HG03097 (cell line): ENCODE results near the gene CRELD2.

Source experiments
- ATAC-seq: cut with Tn5 transposase; IDR thresholded peaks from one replicate; pipeline ENCODE4 v1.9.1; 2021; ENCODE audit not compliant: unreplicated experiment, low FRiP score

CRELD2 gene

DNA sequence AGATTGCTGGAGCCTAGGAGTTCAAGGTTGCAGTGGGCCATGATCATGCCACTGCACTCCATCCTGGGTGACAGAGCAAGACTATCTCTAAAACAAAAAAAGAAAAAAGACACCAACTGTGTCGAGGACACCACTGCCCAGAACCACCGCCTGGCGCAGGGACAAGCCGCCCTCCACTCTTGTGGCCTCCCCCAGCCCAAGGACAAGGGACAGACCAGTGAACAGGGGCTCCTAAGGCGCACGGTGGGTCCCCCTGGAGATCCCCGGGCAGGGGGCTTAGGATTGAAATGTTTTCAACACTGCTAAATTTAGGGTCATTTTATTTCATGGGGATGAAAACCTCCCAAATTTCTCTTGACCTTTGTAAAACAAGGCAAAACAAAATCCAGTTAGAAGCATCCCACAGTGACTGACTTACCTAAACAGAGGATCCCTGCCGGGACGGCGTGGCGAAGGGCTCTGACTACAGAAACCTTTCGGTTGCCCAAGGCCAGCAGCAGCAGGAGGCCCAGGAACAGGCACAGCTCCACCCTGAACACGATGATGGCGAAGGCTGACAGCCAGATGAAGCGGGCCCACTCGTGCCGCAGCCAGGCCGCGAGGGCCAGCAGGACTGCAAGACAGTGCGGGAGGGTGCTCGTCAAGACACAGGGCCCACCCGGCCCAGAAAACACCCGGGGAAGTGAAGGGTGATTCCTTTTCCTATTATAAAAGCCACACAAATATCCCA lies 8.8 kb upstream of the CRELD2 start:
- no peak for ATAC-seq

DNA sequence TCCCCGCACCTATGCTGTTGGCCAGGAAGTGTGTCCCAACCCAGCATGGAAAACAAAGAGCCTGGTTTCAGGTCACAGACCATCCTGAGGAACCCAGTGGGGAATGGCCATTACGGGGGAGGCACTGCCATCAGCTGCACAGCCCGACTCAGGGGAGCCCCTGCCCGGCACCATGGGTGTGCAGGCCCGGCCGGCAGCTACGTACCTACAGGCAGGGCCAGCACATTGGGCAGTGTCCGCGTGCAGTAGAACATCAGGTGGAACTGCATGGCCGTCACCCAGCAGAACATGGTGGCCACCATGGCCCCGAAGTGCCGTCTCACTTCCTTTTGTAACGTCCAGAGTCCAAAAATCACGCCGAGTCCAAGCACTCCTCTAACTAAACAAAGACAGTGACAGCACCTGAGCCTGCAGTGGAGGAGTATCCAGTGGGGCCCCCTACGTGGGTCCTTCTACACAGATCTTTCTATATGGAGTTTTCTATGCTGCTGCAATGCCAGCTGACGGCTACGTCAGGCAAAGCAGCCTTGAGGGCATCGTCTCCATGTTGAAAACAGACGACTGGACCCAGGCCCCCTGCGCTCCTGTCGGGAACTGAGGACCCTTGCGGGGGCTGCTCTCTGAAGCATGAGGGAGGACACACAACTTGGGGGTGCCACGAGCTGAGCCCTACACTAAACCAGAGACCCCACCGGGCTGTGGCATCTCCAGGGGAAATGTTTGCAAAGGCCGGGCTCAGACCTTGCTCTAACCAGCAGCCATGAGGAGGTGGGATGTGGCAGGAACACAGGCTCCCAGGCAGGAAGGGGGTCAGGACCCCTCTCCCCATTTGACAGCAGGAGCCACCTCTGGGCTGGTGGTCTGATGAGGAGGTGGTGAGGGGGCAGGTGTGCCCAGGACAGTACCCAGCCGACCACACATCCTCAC lies 7.9 kb upstream of the CRELD2 start:
- no peak for ATAC-seq

DNA sequence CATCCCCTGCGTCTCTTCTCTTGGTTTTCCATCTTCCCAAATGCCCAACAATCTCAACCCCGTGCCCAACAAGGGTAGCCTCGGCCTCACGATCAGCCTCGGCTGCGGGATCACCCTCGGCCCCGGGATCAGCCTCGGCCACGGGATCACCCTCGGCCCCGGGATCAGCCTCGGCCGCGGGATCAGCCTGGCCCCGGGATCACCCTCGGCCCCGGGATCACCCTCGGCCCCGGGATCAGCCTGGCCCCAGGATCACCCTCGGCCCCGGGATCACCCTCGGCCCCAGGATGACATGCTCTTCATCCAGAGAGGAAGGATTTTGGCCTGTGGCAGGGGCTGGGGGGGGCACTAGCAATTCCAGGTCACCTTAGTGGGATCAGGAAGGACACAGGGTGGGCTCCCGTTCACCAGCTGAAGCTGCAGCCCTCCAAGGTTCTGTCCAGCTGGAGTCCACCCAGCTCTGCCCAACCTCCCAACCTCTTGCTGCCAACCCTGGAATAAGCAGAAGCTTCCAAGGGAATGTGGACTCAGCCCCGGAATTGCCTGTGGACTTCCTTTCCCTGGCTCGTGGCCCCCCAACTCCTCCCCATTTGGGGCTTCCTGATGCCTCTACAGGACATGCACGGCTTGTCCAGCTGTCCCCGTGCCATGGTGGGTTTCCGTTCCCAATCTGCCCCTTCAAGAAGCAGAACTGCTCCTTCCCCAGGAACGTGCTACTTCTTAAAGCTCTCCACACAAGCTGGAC lies 6.4 kb upstream of the CRELD2 start:
- no peak for ATAC-seq

DNA sequence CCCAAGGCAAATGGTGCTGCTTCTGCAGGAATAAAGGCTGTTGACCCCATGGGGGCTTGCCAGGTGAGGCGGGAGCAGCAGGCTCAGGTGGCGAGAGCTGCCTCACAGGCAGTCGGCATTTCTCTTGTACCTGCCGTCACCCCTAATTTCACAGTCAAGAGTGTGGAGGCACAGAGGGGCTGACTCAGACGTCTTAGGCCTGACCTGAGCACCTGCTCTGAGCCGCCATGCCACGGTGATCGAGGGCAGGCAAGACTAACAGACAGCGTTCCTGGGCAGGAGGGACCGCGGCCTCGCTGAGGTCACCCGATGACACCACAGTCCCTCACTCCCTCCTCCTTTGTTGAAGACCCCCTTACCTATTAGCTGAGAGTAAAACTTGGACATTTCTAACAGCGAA lies 5.4 kb upstream of the CRELD2 start:
- ATAC-seq = no peak

DNA sequence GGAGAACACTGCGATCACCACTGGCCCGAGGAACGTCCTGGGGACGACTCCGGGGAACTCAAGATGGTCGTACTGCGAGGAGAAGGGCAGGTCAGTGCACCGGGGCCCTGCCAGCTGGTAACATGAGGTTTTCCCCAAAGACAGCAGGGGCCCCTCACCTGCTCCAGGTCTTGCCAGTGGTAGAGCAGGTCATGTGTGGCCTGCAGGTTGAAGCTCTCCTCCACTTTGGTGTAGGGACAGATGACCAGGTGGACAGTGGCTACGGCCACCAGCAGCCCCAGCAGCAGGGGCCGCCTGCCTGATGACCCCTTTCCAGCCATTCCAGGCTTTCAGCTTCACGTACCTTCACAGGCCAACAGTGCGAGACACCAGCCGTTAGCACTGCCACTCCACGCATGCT lies 5.0 kb upstream of the CRELD2 start:
- ATAC-seq = no peak

DNA sequence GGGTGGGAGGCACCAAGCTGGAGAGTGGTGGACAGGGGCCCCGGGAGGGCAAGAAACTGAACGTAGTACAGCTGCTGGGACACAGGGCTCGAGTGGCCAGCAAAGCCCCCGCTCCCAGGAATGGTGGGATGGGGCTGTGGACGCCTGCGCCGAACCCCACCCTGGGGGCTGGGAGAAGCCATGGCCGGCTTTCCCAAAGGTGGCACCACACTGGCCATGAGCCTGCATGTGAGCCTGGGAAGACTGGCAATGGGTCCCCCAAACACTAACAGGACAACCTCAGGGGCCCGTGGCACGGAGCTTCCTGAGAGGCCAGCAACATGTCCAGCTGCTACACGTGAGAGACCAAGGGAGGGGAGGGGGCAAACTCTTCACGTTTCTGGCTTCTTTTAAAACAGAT lies 4.2 kb upstream of the CRELD2 start:
- ATAC-seq = no peak

DNA sequence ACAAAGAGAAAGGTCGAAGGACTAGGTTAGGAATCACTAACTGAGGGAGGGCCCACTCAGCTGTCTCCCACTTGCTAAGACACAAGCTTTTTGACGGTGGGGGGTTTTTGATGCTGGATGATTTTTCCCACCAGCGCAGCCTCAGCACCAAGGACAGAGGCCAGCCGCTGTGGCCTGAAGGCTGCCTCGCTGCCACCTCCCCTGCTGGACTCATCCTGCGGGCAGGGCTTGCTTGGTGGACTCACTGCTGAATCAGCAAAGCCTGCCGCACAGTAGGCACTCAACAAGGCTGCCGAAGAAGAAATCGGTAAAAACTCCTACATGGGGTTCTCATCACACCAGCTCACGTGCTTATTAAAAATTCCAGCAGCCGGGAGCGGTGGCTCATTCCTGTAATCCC lies 2.8 kb upstream of the CRELD2 start:
- no peak for ATAC-seq

DNA sequence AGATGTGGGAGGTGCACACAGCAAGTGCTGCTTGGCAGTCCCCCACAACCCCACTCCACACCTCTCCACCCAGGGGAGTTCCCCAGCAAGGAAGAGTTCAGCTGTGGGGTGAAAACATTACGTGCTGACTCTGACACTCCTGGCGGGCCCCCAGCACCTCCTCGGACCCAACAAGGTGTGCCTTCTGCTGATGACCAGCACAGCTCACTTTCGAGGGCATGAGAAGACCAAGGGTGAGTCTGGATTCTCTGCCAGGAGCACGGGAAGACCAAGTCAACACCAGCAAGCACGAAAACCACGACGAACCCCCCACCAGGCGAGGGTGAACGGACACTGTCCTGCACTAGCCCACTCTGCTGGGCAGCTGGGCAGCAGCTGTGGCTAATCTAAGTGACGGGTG lies 1.6 kb upstream of the CRELD2 start:
- no peak for ATAC-seq

DNA sequence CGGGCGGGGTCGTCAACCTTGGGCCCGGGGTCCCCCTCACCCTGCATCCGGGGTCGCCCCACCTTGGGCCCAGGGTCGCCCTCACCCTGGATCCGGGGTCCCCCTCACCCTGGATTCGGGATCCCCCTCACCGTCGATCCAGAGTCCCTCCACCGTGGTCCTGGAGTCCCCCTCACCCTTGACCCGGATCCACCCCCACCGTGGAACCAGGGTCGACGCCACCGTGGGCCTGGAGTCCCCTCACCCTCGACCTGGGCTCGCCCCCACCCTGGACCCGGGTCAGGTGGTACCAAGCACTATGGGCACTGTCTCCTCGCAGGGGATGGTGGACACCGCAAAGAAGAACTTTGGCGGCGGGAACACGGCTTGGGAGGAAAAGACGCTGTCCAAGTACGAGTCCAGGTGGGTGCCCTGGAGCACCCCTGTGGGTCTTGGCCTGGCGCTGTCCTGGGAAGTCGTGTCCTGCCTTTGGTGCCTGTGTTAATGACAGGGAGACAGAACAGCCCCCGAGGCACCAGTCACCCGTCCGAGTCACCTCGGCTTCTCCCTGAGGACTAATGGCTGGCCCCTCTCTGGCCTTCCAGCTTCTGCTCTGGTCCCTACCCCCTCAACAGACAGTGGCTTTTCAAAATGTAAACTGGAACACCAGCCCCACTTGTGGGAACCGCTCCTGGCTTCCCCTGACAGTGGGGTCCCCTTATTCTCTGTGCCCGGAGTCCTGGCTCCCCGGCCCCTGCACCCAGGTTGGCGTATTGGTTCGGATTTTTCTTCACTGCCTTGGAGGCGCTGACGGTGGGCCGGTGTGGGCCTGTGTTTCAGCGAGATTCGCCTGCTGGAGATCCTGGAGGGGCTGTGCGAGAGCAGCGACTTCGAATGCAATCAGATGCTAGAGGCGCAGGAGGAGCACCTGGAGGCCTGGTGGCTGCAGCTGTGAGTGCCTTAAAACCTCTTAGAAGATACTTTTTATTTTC lies 762 bp downstream of the CRELD2 start:
- no peak for ATAC-seq

DNA sequence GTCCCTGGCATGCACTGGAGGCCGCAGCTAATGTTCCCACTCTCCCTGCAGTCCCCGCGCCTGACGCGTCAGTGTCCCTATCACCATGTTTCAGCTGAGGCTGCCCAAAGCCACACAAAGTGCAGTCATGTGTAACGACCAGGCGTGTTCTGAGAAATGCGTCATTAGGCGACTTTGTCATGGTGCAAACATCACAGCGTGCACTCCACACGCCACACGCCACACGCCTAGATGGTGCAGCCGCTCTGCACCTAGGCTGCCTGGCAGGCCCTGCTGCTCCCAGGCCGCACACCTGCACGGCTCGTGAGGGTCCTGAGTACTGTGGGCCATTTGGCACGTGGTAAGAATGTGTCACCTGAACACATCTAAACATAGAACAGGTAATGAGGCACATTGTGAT lies 2.4 kb downstream of the CRELD2 start:
- no peak for ATAC-seq

DNA sequence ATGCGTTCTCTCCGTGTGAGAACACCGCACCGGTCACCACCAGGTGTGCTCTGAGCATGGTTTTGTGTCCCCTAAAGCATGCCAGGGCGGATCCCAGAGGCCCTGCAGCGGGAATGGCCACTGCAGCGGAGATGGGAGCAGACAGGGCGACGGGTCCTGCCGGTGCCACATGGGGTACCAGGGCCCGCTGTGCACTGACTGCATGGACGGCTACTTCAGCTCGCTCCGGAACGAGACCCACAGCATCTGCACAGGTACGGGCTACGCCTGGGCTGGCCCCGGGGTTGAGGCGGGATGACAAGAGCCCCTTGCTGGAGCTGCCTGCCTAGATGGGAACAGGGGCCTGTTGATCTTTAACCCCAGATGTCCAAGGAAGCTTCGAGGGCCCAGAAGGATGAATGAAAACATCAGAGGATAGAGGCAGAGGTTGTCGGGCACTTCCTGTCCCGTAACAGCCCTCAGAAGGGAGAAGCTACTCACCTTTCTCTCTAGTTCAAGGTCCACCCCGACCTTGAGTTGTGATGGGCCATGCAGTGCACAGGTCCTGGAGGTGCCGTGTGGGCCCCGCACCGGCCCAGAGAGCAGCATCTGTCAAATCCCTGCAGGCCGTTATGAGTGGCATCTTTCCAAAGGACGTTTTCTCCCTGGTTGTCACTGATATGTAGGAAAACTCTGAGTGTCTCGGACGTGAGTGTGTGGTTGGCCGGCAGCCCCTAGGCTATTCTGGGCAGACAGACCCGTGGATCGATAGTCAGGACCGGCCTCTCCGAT lies 3.3 kb downstream of the CRELD2 start:
- no peak for ATAC-seq

DNA sequence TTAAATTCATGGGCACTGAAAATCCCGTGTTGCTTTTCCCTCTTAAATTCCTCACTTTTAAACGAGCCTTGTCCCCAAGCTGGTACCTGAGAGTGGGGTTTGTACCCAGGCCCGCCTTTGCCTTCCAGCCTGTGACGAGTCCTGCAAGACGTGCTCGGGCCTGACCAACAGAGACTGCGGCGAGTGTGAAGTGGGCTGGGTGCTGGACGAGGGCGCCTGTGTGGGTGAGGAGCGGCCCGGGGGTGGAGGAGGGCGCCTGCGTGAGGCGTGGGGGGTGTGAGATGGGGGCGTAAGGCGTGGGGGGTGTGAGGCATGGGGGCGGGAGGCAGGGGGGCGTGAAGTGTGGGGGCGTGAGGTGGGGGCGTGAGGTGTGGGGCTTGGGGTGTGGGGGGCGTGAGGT lies 4.0 kb downstream of the CRELD2 start:
- ATAC-seq = no peak

DNA sequence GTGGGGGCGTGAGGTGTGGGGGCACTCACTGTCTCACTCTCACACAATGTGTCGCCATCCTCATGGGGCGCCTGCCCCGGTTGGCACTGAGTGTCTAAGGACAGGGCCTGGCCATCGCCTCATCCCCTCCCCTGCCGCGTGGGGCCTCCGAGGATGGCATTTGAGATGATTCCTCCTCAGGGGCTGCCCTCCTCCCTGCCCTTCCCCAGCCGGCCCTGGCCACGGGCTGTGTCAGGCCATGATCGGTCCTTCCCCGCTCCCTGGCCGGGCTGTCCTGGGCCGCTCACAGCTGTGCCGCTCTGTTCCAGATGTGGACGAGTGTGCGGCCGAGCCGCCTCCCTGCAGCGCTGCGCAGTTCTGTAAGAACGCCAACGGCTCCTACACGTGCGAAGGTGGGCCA lies 4.5 kb downstream of the CRELD2 start:
- ATAC-seq = no peak

DNA sequence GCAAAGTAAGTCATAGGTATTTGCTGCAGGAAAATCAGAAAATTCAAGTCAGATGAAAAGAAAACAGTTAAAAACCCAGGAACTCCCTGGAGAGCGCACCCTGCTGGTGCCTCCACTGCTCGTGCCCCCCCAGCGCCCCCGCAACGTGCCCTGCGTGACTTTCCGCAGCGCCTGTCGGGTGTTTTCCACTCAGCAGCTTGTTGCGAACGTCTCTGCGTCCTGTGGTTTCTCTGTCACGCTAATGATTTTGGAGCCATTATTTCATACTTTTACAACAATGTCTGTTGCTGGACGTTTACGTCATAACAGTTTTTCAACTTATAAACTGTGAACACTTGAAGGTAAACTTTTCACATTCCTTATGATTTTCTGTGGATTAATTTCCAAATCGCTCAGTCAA lies 5.0 kb downstream of the CRELD2 start:
- no peak for ATAC-seq

DNA sequence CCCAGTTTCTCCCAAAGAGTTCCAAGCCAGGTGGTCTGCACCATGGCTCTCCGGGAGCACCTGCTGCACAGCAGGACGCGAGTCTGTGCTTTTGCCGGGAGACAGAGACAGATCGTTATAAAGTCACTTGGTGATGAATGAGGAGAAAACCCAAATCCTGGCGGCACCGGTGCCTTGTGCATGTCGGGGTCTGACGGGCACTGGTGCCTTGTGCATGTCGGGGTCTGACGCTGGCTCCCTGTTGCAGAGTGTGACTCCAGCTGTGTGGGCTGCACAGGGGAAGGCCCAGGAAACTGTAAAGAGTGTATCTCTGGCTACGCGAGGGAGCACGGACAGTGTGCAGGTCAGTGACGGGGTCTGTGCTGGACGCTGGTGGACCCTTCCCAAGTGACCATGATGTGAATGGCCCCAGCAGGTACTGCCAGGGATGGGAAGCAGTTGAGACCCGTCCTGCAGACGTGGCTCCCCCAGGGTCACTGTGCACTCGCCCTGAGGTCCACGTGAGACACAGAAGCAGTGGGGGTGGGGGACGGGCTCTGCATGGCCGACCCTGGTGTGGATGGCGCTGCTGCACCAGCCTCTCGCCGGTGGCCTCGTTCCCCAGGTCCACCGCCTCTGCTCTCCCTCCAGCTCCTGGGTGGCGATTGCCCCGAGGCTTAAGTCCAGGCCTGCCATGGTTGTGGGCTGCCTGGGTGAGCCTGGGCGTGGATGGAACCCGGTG lies 5.8 kb downstream of the CRELD2 start:
- ATAC-seq = no peak

DNA sequence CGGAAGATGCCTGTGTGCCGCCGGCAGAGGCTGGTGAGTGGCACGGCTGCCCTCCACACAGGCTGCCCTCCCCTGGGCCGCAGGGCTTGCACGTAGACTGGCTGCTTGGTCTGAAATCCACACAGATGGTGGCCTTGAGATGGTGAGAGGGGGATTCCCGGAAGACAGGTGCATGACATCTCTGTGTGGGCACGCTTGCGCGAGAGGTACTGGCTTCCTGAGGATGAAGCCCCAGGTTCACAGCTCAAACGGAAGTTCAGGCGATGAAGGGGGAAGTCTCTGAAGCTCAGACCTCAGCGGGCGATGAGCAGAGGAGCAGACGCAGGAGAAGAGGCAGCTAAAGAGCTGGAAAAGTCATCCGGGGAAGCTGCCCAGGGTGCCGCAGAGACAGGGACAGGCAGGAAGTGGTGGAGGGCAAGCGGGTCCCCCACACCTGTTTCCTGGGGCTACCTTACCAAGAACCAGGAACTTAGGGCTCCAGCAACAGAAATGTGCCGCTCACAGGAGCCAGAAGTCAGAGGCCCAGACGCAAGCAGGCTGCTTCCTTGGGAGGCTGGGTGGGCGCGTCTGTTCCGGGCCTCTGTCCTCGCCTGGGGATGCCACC lies 7.2 kb downstream of the CRELD2 start:
- ATAC-seq = peak; percentile 44

DNA sequence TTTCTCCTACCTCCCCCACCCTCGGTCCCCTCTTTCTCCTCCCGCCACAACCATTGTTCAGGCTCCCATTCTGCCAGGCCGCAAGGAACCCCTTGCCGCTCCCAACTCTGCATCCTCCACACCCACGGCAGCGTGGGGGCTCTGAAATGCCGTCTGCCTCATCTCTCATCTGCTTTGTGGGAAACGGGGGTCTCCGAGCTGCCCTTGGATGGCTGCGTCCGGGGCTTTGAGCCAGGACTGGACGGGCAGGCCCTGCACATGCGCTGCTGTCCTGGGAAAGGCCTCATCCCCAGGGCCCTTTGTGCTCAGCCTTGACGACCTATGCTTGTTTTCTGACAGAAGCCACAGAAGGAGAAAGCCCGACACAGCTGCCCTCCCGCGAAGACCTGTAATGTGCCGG lies 8.5 kb downstream of the CRELD2 start:
- ATAC-seq = no peak

DNA sequence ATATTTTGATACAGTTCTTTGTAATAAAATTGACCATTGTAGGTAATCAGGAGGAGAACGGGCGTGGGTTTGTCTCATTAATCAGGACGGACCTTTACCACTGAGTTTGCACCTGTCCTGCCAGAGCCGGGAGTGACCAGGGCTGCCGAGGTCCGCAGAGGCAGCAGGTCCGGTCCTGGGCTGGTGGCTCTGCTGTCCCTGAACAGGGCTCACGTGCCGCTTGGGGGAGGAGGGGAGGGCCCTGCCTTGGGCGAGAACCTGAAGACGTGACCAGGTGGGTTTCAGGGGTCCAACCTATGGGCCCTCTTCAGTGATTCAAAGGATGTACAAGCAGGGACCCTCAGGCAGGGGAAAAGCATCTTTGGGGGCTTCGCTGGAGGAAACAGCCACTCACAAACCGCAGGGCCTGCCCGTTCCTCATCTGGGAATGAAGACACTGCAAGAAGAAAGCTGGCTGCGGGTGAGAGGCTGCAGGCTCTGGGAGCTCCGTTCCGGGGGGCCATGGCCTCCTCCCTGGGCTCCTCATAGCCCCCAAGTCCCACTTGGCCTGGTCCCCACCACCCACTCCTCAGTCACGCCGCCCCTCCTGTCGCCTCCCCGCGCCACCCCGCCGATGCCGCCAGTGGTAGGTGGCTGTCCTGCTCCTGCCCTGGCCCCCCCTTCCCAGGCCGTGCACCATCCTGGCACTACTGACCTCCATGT lies 9.2 kb downstream of the CRELD2 start:
- no peak for ATAC-seq
